ENCODE data around the gene MUS81.

Gene MUS81

DNA sequence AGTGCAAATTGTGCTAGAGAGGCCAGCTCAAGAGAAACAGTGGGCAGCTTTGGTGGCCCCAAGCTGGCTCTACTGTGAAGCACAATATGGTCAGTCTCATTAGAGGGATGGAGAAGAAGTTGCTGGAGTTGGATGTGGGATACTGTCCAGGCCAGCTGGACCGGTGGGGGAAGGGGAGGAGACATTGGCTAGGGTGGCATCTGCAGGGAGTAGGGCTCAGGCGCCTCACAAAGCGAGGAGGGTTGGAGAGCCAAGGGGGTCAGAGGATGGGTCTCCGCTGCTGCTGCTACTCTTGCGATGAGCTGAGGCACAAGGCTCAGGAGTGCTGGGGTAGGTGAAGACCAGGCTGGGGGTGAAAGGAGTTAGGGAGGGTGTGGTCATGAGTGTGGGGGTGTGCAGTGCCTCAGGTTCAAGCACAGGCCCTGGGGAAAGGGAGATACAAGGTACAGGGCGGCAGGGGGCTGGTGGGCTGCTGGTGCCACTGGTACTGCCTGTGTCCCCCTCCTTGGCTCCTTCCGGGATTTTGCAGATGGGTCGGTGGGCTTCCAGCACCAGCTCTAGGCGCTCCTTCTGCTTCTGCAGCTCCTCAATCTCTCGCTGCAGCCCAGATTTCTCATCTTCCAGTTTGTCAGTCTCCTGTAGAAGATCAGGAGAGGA lies 32.6 kb downstream of the MUS81 start:
- DNase-seq = no peak

DNA sequence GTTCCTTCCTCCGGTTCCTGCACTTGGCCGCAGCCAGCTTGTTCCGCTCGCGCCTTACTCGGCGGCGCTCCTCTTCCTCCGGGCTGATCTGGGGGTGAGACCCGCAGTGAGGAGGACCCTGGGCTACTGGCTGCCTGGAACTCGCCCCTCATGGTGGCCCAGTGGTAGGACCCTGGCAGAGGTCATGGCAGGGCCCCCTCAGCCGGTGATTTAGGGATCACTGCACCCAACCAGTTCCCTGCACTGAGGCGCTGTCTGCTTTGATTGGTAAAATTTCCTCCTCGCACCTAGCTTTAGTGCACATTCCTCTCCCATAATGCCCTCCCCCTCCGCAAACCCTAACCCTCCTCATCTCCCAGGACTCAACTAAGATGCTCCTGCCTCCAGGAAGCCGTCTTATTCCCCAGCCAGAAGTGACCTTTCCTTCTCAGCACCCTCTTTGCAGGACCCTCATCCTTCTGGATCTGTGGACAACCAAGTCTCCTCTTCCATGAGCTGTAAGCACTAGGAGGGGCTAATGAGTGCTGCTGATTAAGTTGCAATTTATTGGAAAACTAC lies 33.9 kb downstream of the MUS81 start:
- peak; percentile 79 for DNase-seq

DNA sequence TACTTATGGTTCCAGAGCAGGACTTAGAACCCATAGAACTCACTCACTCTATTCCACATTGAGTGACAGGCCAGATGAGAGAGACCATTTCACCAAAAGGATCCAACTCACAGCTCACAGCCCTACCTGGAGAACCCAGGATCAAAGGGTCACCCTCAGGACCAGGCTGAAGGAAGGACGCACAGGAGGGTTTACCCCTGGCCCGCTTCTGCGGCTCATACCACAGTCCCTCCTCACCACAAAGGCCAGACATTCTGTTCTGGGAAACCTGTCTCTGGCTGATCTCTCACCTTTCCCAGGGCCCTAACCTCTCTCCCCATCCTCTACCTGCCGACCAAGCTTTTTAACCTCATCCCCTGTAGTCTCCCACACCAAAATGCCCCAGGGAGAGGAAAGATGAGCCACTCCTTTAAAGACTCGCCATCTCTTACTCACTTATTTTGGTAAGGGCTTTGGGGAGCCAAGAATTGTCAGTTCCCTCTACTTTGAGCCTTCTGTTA lies 35.3 kb downstream of the MUS81 start:
- DNase-seq = no peak

DNA sequence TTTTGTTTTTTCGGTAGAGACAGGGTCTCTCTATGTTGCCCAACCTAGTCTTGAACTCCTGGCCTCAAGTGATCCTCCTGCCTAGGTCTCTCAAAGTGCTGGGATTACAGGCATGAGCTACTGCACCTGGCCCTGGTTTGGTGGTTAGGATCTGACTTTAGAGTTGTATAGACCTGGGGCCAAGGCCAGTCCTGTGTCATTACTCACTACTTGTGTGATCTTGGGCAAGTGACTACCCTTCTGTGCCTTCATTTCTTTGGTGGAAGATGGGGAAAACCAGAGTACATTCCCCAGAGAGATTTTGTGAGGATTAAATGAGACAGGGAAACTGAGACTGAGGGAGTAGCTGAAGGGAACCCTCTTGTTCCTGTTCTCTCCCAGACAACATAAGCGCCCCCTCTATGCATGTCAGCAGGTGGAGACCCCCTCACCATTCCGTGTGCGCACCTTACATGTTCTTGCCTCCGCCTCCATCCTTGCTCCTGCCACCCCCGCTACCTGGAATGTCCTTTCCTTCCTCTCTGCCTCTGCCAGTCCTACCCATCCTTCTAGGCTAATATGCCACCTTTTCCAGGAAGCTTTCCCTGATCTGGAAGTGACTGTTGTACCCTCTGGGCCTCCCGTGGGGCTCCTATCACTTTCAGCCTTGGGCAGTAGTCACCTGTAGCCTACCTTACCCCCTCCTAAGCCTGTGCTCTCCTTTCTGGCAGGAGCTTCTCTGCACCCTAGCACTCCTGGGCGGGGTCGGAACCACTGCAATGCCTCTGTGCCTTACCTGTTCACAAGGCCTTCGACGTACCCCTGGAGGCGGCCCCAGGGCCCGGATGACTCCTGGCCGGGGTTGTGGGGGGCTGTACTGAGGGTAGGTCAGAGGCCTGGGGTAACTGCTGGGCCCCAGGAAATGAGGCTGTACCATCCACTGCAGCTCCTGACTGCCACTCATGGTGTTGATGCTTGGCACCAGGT lies 36.1 kb downstream of the MUS81 start:
- DNase-seq = no peak

DNA sequence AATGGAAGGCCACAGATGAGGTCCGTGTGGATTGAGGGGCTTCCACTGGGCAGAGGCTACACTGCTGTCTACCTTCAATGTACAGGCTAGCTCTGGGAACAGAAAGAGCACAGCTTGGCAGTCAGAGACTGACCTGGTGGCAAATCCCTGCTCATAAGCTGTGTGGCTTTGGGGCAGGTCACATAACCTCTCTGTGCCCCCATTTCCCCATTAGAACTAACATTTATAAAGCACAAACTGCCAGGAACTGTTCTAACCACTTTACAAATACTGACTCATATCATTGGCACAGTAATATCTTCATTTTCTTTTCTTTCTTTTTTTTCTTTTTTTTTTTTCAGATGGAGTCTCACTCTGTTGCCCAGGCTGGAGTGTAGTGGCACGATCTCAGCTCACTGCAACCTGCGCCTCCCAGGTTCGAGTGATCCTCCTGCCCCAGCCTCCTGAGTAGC lies 36.8 kb downstream of the MUS81 start:
- no peak for DNase-seq

DNA sequence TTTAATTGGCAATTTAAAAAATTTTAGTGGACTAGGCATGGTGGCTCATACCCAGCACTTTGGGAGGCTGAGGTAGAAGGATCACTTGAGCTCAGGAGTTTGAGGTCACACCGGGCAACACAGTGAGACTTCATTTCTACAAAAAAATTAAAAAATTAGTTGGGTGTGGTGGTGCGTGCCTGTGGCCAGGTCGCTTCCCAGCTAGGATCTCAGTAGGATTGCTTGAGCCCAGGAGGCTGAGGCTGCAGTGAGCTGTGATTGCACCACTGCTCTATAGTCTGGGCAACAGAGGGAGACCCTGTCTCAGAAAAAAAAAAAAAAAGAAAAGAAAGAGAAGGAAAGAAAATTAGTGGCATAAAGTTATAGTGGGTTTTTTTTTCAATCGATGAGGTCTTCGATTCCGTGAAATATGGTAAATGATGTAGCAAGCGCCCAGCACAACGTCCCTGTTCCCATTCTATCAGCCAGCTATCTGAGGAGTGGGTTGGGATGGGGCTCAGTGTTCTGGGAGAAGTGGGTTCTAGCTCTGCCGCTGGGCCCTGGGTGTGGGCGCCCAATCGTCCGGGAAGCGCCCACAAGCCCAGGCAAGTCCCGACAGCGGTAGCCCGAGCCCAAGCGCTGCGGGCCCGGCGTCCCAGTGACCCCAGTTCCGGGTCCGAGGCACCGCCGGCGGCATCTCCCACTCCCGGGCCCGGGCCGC lies 38.6 kb downstream of the MUS81 start:
- DNase-seq = no peak

DNA sequence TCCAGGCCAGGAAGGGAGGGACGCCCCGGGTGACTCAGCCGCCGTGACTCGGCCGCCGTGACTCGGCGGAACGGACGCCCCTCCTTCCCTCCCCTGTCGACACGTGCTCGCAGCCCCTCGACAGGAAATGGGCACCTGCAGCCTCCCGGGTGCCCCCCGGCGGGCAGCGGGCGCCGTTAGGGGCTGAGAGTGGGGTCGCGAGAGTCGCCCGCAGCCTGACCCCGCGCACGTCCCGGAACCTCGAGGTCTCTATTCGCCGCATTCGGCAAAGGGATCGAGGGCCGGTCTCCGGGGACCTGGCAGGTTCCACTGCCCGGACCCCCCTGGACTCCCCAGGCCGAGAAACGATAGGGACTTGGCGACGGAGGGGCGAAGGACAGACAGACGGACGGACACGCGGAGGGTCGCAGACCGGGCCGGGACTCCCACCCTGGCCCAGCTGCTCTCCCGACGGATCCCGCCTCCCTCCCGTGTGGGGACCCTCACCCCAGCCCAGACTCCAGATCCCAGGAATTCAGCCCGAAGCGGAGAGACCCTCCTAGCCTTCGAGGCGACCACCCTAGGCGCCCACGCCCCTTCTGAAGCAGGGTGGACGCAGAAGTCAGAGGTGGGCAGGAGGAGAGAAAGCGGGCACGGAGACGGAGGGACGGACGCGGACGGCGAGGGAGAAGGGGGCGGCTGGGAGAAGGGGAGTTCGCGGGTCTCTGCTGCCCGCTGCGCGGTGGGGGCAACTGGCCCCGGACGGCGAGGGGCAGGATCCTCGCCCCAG lies 39.3 kb downstream of the MUS81 start:
- peak; percentile 90 for DNase-seq

DNA sequence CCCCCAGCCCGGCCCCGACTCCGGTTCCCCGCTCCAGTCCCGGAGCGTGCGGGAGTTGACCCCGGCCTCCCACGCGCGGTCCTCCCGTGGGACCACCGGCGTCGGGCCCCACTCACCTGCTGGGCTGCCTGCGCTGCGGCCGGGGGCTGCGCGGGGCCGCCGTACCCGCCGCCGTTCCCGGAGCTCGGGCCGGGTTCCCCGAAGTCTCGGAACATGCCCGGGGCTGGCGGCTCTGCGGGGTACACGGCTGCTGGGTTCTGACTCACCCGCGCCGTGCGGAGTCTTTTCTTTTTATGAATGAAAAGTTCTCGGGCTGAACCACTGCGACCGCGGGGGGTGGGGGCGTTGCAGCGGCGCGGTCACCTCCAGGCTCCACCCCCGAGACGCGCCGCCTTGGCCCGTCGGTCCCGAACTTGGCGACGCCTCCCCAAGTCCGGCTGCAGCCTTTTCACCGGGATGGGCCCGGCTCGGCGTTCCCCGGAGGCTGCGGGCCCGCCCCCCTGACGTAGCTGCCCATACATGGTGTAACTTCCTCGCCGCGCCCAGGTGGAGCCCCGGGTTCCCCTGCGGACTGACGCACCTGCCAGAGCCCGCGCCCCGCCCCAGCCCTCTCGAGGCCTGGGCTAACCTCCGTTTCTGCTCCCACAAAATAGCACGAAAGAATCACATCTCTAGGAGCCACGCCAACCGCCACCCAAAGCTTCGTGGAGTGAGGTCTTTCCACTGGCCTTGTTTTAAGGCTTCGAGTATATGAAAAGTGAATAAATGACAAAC lies 40.1 kb downstream of the MUS81 start, which contains the start of gene FOSL1:
FOSL1 (minus strand) TSS at position 264 of the 774 bp plus-strand sequence; CDS start at position 215, 49 bp downstream.
- peak; percentile 98 for DNase-seq

DNA sequence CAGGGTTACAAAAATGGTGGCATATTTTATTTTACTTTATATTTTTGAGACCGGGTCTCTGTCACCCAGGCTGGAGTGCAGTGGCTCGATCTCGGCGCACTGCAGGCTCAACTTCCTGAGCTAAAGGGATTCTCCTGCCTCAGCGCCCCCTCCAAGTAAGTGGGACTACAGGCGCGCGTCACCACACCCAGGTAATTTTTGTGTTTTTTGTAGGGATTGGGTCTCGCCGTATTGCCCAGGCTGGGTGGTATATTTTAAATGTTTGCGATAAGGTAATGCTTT lies 40.6 kb downstream of the MUS81 start:
- DNase-seq = no peak

DNA sequence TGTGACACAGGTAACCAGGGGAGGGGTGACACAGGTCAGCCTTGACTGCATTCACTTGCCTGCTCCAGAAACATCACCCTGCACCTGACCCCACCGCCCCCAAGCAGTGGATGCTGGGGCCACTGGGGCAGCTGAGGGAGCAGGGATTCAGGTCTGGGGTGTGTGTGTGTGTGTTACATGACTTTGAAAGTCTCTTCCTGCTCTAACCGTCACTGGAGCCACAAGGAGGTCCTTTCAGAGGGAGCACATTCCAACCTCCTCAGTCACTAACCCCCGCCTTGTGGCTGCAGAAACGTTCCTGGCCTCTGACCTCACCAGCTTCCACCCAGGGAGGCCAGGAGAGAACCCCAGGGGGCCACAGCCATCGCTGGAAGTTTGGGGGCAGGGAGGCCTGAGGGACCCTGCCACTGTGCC lies 42.8 kb downstream of the MUS81 start:
- no peak for DNase-seq

DNA sequence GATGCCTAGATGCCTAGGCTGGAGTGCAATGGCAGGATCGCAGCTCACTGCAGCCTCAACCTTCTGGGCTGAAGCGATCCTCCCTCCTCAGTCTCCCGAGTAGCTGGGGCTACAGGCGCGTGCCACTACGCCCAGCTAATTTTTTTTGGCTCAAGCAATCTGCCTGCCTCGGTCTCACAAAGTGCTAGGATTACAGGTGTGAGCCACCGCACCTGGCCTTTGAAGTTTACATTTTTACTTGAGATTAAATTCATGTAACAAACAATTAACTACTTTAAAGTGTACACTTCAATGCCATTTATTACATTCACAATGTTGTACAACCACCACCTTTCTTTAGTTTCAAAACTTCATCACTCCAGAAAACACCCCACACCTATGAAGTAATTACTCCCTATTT lies 43.5 kb downstream of the MUS81 start:
- DNase-seq = no peak

DNA sequence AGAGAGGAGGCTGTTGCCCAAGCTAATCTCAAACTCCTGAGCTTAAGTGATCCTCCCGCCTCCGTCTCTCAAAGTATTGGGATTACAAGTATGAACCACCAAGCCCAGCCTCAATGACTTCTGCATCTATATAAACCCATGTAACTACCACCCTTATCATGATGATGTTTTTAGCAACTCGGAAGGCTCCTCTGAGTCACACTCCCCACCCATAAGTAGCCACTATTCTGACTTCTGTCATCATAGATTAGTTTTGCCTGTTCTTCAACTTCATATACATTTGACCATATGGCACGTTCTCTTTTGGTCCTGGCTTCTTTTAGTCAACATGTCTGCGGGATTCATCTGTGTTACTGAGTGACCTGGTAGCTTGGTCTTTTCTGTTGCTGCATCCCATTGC lies 46.4 kb downstream of the MUS81 start:
- DNase-seq = no peak

DNA sequence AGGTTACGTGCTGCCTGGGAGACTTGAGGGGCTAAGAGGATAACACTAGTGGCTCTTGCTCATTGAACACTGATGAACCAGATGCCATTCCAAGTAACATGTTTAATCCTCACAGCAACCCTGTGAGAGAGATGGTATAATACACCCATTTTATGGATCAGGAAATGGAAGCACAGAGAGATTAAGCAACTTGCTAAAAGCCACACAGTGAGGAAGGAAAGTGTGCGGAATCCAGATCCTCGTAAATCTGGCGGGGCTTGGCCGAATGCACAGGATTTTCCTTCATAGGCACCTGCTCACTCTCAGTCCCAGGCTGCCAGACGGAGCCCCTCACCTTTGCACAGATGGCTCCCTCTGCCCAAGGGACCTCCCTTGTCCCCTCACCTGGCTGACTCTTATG lies 47.6 kb downstream of the MUS81 start:
- DNase-seq = no peak

DNA sequence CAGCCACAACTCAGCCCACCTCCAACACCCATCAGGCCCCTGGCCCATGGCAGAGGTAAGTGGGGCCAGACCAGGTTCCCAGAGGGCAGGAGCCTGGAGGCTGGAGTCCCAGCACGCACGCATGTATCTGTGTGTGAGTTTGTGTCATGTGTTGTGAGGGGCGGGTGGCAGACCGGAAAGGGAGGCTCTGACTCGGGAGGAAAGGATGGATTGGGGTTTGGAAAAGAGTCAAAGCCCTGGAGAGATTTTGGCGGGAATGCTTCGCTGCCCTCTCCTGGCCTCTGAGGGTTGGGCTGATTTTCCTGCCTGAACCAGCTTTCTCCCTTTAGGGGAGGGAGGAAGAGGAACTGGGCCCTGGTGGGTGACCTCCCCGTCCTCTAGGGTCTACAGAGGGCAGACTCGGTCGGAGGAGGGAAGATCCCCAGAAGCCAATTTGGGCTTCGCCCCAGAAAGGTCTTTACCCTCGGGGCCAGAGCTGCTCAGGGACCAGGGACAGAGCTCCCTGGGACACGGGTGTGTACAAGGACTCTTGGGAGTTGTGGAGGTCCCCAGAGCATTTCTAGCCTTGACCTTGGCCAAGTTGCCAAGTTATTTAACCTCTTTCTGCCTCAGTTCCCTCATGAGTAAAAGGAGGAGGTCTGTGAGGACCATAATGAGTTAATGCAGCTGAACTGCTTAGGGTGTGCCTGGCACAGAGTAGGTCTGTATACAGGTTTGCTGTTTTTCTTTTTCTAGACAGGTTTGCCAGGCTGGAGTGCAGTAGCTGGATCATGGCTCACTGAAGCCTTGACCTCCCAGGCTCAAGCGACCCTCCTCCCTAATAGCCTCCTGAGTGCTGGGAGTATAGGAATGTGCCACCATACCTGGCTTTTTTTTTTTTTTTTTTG lies 51.7 kb downstream of the MUS81 start:
- DNase-seq = no peak

DNA sequence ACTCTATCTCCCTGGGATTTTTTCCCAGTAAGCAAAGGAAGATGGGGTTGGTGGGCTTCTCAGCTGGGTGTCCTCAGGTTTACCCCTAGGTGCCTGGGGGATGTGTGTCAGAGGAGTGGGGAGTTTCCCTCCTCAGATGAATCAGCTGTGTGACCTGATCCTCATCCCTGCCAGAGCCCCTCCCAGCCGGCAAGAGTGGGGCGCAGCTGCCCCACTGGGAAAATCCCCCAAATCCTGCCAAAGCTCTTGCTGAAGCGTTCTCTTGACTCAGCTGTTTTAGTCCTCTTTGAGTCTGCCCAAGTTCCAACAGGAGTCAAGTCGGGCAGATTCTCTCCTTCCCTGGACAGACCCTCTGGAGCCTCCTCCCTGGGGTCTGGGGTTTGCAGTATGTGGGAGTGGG lies 52.6 kb downstream of the MUS81 start:
- DNase-seq = no peak

DNA sequence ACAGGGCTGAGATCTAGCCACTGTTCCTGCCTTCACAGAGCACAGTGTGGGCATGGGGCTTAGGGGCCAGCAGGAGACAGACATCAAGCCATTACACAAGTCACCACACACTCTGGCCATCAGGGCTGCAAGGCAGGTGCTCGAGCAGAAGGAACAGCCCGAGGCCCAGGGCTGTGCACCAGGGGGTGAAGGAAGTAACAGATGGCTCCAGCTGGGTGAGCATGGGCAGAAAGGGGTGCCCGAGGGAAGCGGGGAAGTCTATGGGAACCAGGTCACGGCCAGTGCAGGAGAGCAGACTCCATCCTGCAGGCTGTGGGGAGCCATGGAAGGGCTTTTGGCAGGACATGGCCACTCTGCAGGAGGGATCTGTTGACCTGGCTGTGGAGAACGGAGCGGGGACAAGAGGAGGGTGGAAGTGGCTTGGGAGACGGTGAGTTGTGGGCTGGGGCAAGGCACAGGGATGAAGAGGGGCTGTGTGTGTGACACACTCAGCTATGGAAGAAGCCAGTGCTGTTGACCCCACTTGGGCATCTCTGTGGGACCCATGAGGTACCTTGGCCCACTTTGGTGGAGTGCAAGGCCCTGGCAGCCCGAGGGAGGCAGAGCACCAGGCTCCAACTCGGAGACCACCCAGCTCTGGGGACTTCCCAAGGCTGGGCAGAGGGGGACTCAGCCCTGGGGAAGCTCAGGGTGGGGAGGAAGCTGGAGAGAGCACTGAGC lies 55.0 kb downstream of the MUS81 start:
- DNase-seq = no peak

DNA sequence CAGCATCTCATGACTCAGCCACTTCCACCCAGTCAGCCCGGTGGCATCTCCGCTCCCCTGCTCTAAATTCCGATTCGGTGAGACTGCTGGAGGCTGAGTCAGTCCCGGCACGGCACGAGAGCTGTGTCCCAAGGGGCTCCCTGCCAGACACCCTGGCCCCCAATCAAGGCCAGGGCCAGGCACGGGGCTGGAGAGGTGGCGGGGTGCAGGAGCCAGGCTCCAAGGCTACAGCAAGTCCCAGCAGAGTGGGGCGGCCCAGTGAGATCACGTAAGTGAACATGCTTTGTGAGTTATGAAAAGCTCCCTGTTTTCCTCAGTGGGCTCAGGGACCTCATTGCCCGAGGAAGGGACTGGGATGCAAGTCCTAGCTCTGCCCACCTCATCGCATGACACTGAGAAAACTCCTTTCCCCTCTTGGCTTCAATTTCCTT lies 55.6 kb downstream of the MUS81 start:
- no peak for DNase-seq

Data from activated effector memory CD4-positive, alpha-beta T cell treated with anti-CD3 and anti-CD28 coated beads, Interleukin-2, amount 50 U/mL, for 16 hours (primary cell).